WTC11 (cell line): ENCODE data around the gene PIGV.

ENCODE experiments used
- FOXP4 ChIP-seq: sonication (generic); formaldehyde crosslinking; IDR thresholded peaks from 2 replicates; pipeline ENCODE4 v1.8.0; 2022; ENCODE audit warnings: mild to moderate bottlenecking, missing genetic modification reagents
- NFATC4 ChIP-seq: fragments of 250-450 bp; sonication (Bioruptor Pico); IDR thresholded peaks from 2 replicates; pipeline ENCODE4 v1.9.0; 2021; ENCODE audit warnings: mild to moderate bottlenecking
- TEAD4 ChIP-seq: sonication (generic); formaldehyde crosslinking; IDR thresholded peaks from 2 replicates; pipeline ENCODE4 v1.8.0; 2022; ENCODE audit warnings: mild to moderate bottlenecking, missing genetic modification reagents
- USF1 ChIP-seq: sonication (generic); formaldehyde crosslinking; IDR thresholded peaks from 2 replicates; pipeline ENCODE4 v1.8.0; 2022; ENCODE audit warnings: mild to moderate bottlenecking, missing genetic modification reagents

GRCh38 chr1:26740023-26740634 is 47.6 kb upstream of the PIGV start:
- no peak for TF ChIP-seq NFATC4 (CRISPR knock-in tag)
- TF ChIP-seq FOXP4: no peak
- no peak for TF ChIP-seq USF1 (CRISPR knock-in tag)
- no peak for TF ChIP-seq TEAD4
